Dedifferentiated amniotic fluid mesenchymal stem cell (primary cell): ENCODE data around the gene LAMA5.

Experiments
- DNase-seq: peaks from one replicate; pipeline ENCODE4 v3.0.0-alpha.2; 2016; ENCODE audit errors: extremely low spot score

LAMA5 gene

GRCh38 chr20:62360854-62361798 lies 6.0 kb downstream of the LAMA5 start:
- DNase-seq, result no peak

- DNase-seq, result no peak
Measured at GRCh38 chr20:62359491-62360121, 7.5 kb downstream of the LAMA5 start.

GRCh38 chr20:62359043-62359490 lies 8.0 kb downstream of the LAMA5 start:
- no peak for DNase-seq

- DNase-seq, result no peak
Measured at GRCh38 chr20:62358171-62359042, 8.7 kb downstream of the LAMA5 start.

- no peak for DNase-seq
Measured at GRCh38 chr20:62357681-62358080, 9.4 kb downstream of the LAMA5 start.

GRCh38 chr20:62357187-62357667 lies 9.9 kb downstream of the LAMA5 start:
- DNase-seq, result no peak

- DNase-seq, result no peak
Measured at GRCh38 chr20:62356589-62357186, 10.4 kb downstream of the LAMA5 start.

GRCh38 chr20:62355878-62356588 lies 11.1 kb downstream of the LAMA5 start:
- no peak for DNase-seq

- DNase-seq, result no peak
Measured at GRCh38 chr20:62355516-62355877, 11.6 kb downstream of the LAMA5 start.

GRCh38 chr20:62354811-62355341 lies 12.2 kb downstream of the LAMA5 start:
- DNase-seq, result no peak

GRCh38 chr20:62354031-62354808 lies 12.9 kb downstream of the LAMA5 start:
- DNase-seq, result no peak

GRCh38 chr20:62353289-62354030 lies 13.7 kb downstream of the LAMA5 start:
- no peak for DNase-seq

- DNase-seq, result no peak
Measured at GRCh38 chr20:62352402-62353288, 14.5 kb downstream of the LAMA5 start.

GRCh38 chr20:62351469-62352401 lies 15.4 kb downstream of the LAMA5 start:
- DNase-seq, result no peak

GRCh38 chr20:62350629-62351422 lies 16.3 kb downstream of the LAMA5 start:
- no peak for DNase-seq

- no peak for DNase-seq
Measured at GRCh38 chr20:62350098-62350628, 16.9 kb downstream of the LAMA5 start.
